CD14-positive monocyte (primary cell): ENCODE results near the gene ST8SIA1. TPM values are rescaled to one million over a fixed set of nuclear protein-coding genes. Genes with fewer than 3 reads are reported as not detected.

Experiments used
- DNase-seq, 3 donors: peaks; one replicate each; pipeline ENCODE4 v3.0.0-alpha.2; 2011 to 2022
- H2AFZ ChIP-seq: 2 replicates; pipeline ENCODE4 v1.6.0; 2012; ENCODE audit warnings: mild to moderate bottlenecking, low read depth, low read length, inconsistent platforms; ENCODE audit not compliant: insufficient read depth, poor library complexity, severe bottlenecking
- H3K27ac ChIP-seq, 2 donors: 1 replicate in 1 of 2; 2 replicates in 1 of 2; pipeline ENCODE4 v1.5.1; 2012 to 2013; ENCODE audit warnings: low read length in 2 of 2, control low read depth in 1 of 2, inconsistent platforms in 1 of 2, low read depth in 1 of 2, mild to moderate bottlenecking in 1 of 2
- H3K27me3 ChIP-seq, 2 donors: one replicate each; pipeline versions ENCODE4 v1.6.0 to v1.6.1; 2011 to 2013; ENCODE audit warnings: low read length in 2 of 2; ENCODE audit not compliant: control insufficient read depth in 2 of 2, insufficient read depth in 2 of 2
- H3K36me3 ChIP-seq, 2 donors: replicated peaks in 1 of 2; 1 replicate in 1 of 2; 2 replicates in 1 of 2; pipeline versions ENCODE4 v1.5.1 to v1.6.1; 2012 to 2013; ENCODE audit warnings: low read length in 2 of 2, control low read depth in 1 of 2, inconsistent platforms in 1 of 2, mild to moderate bottlenecking in 1 of 2; ENCODE audit not compliant: insufficient read depth in 2 of 2, control insufficient read depth in 1 of 2
- H3K4me1 ChIP-seq, 2 donors: 1 replicate in 1 of 2; 2 replicates in 1 of 2; pipeline versions ENCODE4 v1.5.1 to v1.6.1; 2012 to 2013; ENCODE audit warnings: low read length in 2 of 2, control low read depth in 1 of 2, inconsistent platforms in 1 of 2, mild to moderate bottlenecking in 1 of 2, moderate library complexity in 1 of 2; ENCODE audit not compliant: insufficient read depth in 2 of 2, control insufficient read depth in 1 of 2
- H3K4me2 ChIP-seq: replicated peaks from 2 replicates; pipeline ENCODE3; 2012; ENCODE audit warnings: low read length, moderate library complexity, mild to moderate bottlenecking; ENCODE audit not compliant: poor library complexity, severe bottlenecking; ENCODE audit errors: extremely low read depth
- H3K4me3 ChIP-seq, 3 experiments: fragments of 200-600 bp in 1 of 3; sonication (generic) in 1 of 3; replicated peaks in 1 of 3; 1 replicate in 2 of 3; 2 replicates in 1 of 3; pipeline ENCODE4 v1.5.1; 2011 to 2013; ENCODE audit warnings: low read length in 3 of 3, mild to moderate bottlenecking in 3 of 3, control low read depth in 2 of 3, low read depth in 2 of 3, inconsistent platforms in 1 of 3, moderate library complexity in 1 of 3
- H3K79me2 ChIP-seq: 2 replicates; pipeline ENCODE4 v1.6.0; 2012; ENCODE audit warnings: mild to moderate bottlenecking, control low read depth, inconsistent platforms, low read length, moderate library complexity; ENCODE audit not compliant: insufficient read depth
- H3K9ac ChIP-seq: 2 replicates; pipeline ENCODE4 v1.6.0; 2017; ENCODE audit warnings: low read length, mild to moderate bottlenecking; ENCODE audit not compliant: insufficient read depth, poor library complexity, severe bottlenecking
- H3K9me3 ChIP-seq, 2 donors: replicated peaks in 1 of 2; 1 replicate in 1 of 2; 2 replicates in 1 of 2; pipeline versions ENCODE4 v1.5.1 to v1.6.1; 2012 to 2013; ENCODE audit warnings: low read length in 2 of 2, control low read depth in 1 of 2; ENCODE audit not compliant: control insufficient read depth in 1 of 2, insufficient read depth in 1 of 2
- H4K20me1 ChIP-seq: 2 replicates; pipeline ENCODE4 v1.6.0; 2012; ENCODE audit warnings: mild to moderate bottlenecking, low read length, control low read depth, moderate library complexity; ENCODE audit not compliant: insufficient read depth
- H3K27ac Mint-ChIP-seq, 7 donors: one replicate each; pipeline ENCODE4 v1.8.0; 2020; ENCODE audit warnings: mild to moderate bottlenecking in 7 of 7, mixed read lengths in 7 of 7, moderate library complexity in 6 of 7, inconsistent platforms in 2 of 7
- H3K27me3 Mint-ChIP-seq, 3 donors: one replicate each; pipeline ENCODE4 v1.8.0; 2021 to 2022; ENCODE audit warnings: low read depth in 3 of 3, mild to moderate bottlenecking in 3 of 3, mixed read lengths in 3 of 3, moderate library complexity in 3 of 3, inconsistent platforms in 1 of 3
- H3K36me3 Mint-ChIP-seq, 2 donors: one replicate each; pipeline ENCODE4 v1.8.0; 2020; ENCODE audit warnings: mixed read lengths in 2 of 2, inconsistent platforms in 1 of 2, mild to moderate bottlenecking in 1 of 2
- H3K4me1 Mint-ChIP-seq: one replicate; pipeline ENCODE4 v1.8.0; 2020; ENCODE audit warnings: mild to moderate bottlenecking, mixed read lengths
- H3K4me3 Mint-ChIP-seq, 2 donors: one replicate each; pipeline ENCODE4 v1.8.0; 2020; ENCODE audit warnings: mild to moderate bottlenecking in 2 of 2, mixed read lengths in 2 of 2, moderate library complexity in 1 of 2
- H3K9me3 Mint-ChIP-seq, 7 donors: one replicate each; pipeline ENCODE4 v1.8.0; 2020 to 2022; ENCODE audit warnings: mixed read lengths in 7 of 7, mild to moderate bottlenecking in 6 of 7, moderate library complexity in 6 of 7, inconsistent platforms in 2 of 7
- WGBS: methylation state at CpG from one replicate; pipeline ENCODE4 v1.1.5; 2013; ENCODE audit warnings: missing lambda C conversion rate; ENCODE audit not compliant: insufficient coverage; 5-methylcytosine and 5-hydroxymethylcytosine counted together
- intact Hi-C, 2 donors: fragments of 100-400 bp; cut with micrococcal nuclease; formaldehyde crosslinking; loops; one replicate each; pipeline versions ENCODE4 v1.15.0 to v1.15.1; 2023
- polyA plus RNA-seq, 3 donors: library from polyadenylated mRNA; depleted of rRNA in 1 of 3; unstranded in 2 of 3; stranded (reverse) in 1 of 3; fragments of 300-500 nt in 2 of 3; fragments of >200 nt in 1 of 3; fragmentation: Illumina TruSeq in 2 of 3; gene quantifications; 1 replicate in 2 of 3; 2 replicates in 1 of 3; pipeline ENCODE4 v1.2.3, GENCODE V29; 2012 to 2021
- TF ChIP-seq, protein P1 (sequence below): fragments of 200-600 bp; IDR thresholded peaks from one replicate; pipeline ENCODE4 v1.8.0; 2022; ENCODE audit warnings: antibody characterized with exemption, mild to moderate bottlenecking

Gene ST8SIA1
- polyA plus RNA-seq, 3 donors = not detected

- Mint-ChIP-seq H3K9me3 (peaks cover 0 to 4% (median 0%) of the 10 kb centered on the region in 7 donors), H3K27me3 (peaks cover 10 to 34% (median 22%) of the 10 kb centered on the region in 3 donors), H3K36me3 (no peaks in the 10 kb centered on the region), H3K4me3 (no peak overlapping the region), H3K27ac (no peak overlapping the region), H3K4me1 (peaks cover 11% of the 10 kb centered on the region)
- peaks cover 0 to 5% of the 10 kb centered on the region in 2 donors for H3K4me1 ChIP-seq
- intact Hi-C loops = no loop called here
- no peaks in the 10 kb centered on the region for H3K9me3 ChIP-seq
- no peaks in the 10 kb centered on the region for H4K20me1 ChIP-seq
- H2AFZ ChIP-seq = no peak overlapping the region
- H3K27ac ChIP-seq = no peak overlapping the region
- no peak overlapping the region for H3K4me2 ChIP-seq
- H3K79me2 ChIP-seq = no peaks in the 10 kb centered on the region
- WGBS = 94% methylated on average over 7 of the region's 11 CpGs
- H3K27me3 ChIP-seq = peaks cover 12 to 16% of the 10 kb centered on the region in 2 donors
- H3K4me3 ChIP-seq = no peak overlapping the region
- H3K9ac ChIP-seq = no peak overlapping the region
- DNase-seq = no peak
- TF ChIP-seq, protein P1, sequence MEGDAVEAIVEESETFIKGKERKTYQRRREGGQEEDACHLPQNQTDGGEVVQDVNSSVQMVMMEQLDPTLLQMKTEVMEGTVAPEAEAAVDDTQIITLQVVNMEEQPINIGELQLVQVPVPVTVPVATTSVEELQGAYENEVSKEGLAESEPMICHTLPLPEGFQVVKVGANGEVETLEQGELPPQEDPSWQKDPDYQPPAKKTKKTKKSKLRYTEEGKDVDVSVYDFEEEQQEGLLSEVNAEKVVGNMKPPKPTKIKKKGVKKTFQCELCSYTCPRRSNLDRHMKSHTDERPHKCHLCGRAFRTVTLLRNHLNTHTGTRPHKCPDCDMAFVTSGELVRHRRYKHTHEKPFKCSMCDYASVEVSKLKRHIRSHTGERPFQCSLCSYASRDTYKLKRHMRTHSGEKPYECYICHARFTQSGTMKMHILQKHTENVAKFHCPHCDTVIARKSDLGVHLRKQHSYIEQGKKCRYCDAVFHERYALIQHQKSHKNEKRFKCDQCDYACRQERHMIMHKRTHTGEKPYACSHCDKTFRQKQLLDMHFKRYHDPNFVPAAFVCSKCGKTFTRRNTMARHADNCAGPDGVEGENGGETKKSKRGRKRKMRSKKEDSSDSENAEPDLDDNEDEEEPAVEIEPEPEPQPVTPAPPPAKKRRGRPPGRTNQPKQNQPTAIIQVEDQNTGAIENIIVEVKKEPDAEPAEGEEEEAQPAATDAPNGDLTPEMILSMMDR = no peak
- no peaks in the 10 kb centered on the region for H3K36me3 ChIP-seq
Measured at GRCh38 chr12:22272335-22273151, 62.0 kb downstream of the ST8SIA1 start.

- no peaks in the 10 kb centered on the region for H3K4me1 ChIP-seq
- H3K36me3 ChIP-seq = no peaks in the 10 kb centered on the region
- Mint-ChIP-seq H3K27me3 (peaks cover 9 to 34% (median 24%) of the 10 kb centered on the region in 3 donors), H3K4me1 (peaks cover 6% of the 10 kb centered on the region), H3K9me3 (peaks cover 0 to 4% (median 0%) of the 10 kb centered on the region in 7 donors), H3K27ac (no peak overlapping the region), H3K4me3 (no peak overlapping the region), H3K36me3 (no peaks in the 10 kb centered on the region)
- no peaks in the 10 kb centered on the region for H3K9me3 ChIP-seq
- H3K9ac ChIP-seq = no peak overlapping the region
- WGBS = no CpG with 5 or more reads among the region's 2 CpGs
- H3K4me3 ChIP-seq = no peak overlapping the region
- no peaks in the 10 kb centered on the region for H3K79me2 ChIP-seq
- intact Hi-C loops = no loop called here
- DNase-seq = no peak
- H3K4me2 ChIP-seq = no peak overlapping the region
- TF ChIP-seq, protein P1 = no peak
- H3K27ac ChIP-seq = no peak overlapping the region
- no peak overlapping the region for H2AFZ ChIP-seq
- no peaks in the 10 kb centered on the region for H4K20me1 ChIP-seq
- H3K27me3 ChIP-seq = peaks cover 12 to 17% of the 10 kb centered on the region in 2 donors
Measured at GRCh38 chr12:22271023-22271422, 63.5 kb downstream of the ST8SIA1 start.
